ENCODE results near the gene CCSER1.
"Not testable (repeated sequence)": the region's sequence is repeated elsewhere in the genome, so short reads cannot be mapped to it uniquely, and the experiment has no call there.

CCSER1 gene

DNA sequence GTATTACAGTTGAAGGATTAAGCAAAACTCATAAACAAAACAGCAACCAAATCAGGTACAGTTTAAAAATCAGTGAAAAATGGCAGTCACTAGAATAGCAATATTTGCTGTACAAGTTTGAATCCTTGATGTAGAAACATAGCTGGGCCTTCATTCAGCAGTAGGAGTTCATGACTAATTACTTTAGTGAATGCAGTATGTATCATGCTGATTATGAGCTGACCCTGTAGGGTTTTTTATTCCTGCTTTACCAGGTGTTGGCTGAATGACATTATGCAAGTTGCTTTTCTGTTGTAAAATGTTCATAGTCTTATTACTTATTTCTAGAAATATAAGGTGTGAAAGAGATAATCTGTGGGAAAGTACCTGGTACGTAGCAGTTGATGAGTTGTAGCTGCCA lies 179.6 kb downstream of the CCSER1 start:
- no peak overlapping the region for H3K4me2 ChIP-seq (ENCODE audit: low read length)
- H3K4me3 ChIP-seq (ENCODE audit: low read depth, low read length, poor library complexity, severe bottlenecking), result no peak overlapping the region
- no peak overlapping the region for H3K27ac ChIP-seq (ENCODE audit: low read depth, low read length, poor library complexity, severe bottlenecking)
- H3K9me2 ChIP-seq (ENCODE audit: low read depth, low read length), result no peaks in the 10 kb centered on the region
- H3K36me3 ChIP-seq (ENCODE audit: insufficient read depth, low read length), result no peaks in the 10 kb centered on the region
- no peaks in the 10 kb centered on the region for H3F3A ChIP-seq (ENCODE audit: insufficient read depth, low read length)
- H3K27me3 ChIP-seq (ENCODE audit: insufficient read depth, low read length), result no peaks in the 10 kb centered on the region
- H4K20me1 ChIP-seq (ENCODE audit: insufficient read depth, low read length), result no peaks in the 10 kb centered on the region
- H3K79me2 ChIP-seq (ENCODE audit: insufficient read depth, low read length), result no peaks in the 10 kb centered on the region
- no peak overlapping the region for H3K9ac ChIP-seq (ENCODE audit: low read length)
- H3K9me3 ChIP-seq (ENCODE audit: low read length), result no peaks in the 10 kb centered on the region
- no peak for TF ChIP-seq EZH2 (IDR thresholded peaks at IDR 0.05; ENCODE audit: borderline replicate concordance, low read length)
- TF ChIP-seq, protein P1, sequence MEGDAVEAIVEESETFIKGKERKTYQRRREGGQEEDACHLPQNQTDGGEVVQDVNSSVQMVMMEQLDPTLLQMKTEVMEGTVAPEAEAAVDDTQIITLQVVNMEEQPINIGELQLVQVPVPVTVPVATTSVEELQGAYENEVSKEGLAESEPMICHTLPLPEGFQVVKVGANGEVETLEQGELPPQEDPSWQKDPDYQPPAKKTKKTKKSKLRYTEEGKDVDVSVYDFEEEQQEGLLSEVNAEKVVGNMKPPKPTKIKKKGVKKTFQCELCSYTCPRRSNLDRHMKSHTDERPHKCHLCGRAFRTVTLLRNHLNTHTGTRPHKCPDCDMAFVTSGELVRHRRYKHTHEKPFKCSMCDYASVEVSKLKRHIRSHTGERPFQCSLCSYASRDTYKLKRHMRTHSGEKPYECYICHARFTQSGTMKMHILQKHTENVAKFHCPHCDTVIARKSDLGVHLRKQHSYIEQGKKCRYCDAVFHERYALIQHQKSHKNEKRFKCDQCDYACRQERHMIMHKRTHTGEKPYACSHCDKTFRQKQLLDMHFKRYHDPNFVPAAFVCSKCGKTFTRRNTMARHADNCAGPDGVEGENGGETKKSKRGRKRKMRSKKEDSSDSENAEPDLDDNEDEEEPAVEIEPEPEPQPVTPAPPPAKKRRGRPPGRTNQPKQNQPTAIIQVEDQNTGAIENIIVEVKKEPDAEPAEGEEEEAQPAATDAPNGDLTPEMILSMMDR (IDR thresholded peaks at IDR 0.05; ENCODE audit: low read length), result no peak
- no peak overlapping the region for H2AFZ ChIP-seq (ENCODE audit: low read length)
- H3K4me1 ChIP-seq (ENCODE audit: insufficient read depth, low read length, severe bottlenecking), result no peaks in the 10 kb centered on the region

DNA sequence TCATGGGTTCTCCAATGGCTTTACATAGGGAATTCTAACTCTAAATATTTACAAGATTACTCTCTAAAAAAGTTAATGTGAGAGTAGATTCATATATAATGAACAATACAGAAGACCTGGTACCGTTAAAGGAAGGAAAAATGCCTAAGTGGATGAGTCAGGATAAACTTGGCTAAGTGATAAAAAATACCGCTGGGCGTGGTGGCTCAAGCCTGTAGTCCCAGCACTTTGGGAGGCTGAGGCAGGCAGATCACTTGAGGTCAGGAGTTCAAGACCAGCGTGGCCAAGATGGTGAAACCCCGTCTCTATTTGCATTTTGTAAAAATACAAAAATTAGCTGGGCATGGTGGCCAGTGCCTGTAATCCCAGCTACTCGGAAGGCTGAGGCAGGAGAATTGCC lies 189.9 kb downstream of the CCSER1 start:
- not testable (repeated sequence) for H3K9ac ChIP-seq (ENCODE audit: low read length); H3K9me3 ChIP-seq (ENCODE audit: low read length); H3K9me2 ChIP-seq (ENCODE audit: low read depth, low read length); H3K79me2 ChIP-seq (ENCODE audit: insufficient read depth, low read length); H3K27me3 ChIP-seq (ENCODE audit: insufficient read depth, low read length); H3K27ac ChIP-seq (ENCODE audit: low read depth, low read length, poor library complexity, severe bottlenecking); H4K20me1 ChIP-seq (ENCODE audit: insufficient read depth, low read length); H3F3A ChIP-seq (ENCODE audit: insufficient read depth, low read length); H2AFZ ChIP-seq (ENCODE audit: low read length); H3K4me3 ChIP-seq (ENCODE audit: low read depth, low read length, poor library complexity, severe bottlenecking); H3K4me2 ChIP-seq (ENCODE audit: low read length); H3K36me3 ChIP-seq (ENCODE audit: insufficient read depth, low read length); H3K4me1 ChIP-seq (ENCODE audit: insufficient read depth, low read length, severe bottlenecking)

DNA sequence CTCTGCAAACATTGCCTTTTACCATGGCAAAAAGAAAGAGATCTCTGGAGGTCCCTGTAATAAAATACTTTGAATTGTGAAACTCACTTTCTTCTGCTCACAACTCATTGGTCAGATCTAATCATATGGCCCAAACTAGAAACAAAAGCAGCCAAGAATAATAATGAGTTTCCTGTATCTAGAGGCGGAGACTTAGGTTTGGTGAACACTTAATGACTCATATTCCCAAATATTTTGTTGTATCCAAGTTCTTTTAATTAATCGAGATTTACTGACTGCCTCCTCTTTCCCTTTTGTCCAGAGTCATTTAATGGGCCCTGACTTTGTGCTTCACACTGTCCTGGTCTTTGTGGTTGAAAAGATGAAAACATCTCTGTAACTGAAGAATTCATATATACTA lies 190.6 kb downstream of the CCSER1 start:
- no peaks in the 10 kb centered on the region for H3K27me3 ChIP-seq (ENCODE audit: insufficient read depth, low read length)
- no peaks in the 10 kb centered on the region for H4K20me1 ChIP-seq (ENCODE audit: insufficient read depth, low read length)
- H3K9me3 ChIP-seq (ENCODE audit: low read length), result no peaks in the 10 kb centered on the region
- no peaks in the 10 kb centered on the region for H3K4me1 ChIP-seq (ENCODE audit: insufficient read depth, low read length, severe bottlenecking)
- no peaks in the 10 kb centered on the region for H3K9me2 ChIP-seq (ENCODE audit: low read depth, low read length)
- no peak overlapping the region for H2AFZ ChIP-seq (ENCODE audit: low read length)
- no peak overlapping the region for H3K27ac ChIP-seq (ENCODE audit: low read depth, low read length, poor library complexity, severe bottlenecking)
- no peaks in the 10 kb centered on the region for H3K79me2 ChIP-seq (ENCODE audit: insufficient read depth, low read length)
- no peak overlapping the region for H3K4me2 ChIP-seq (ENCODE audit: low read length)
- H3K4me3 ChIP-seq (ENCODE audit: low read depth, low read length, poor library complexity, severe bottlenecking), result no peak overlapping the region
- TF ChIP-seq, protein P1 (IDR thresholded peaks at IDR 0.05; ENCODE audit: low read length), result no peak
- no peak for TF ChIP-seq EZH2 (IDR thresholded peaks at IDR 0.05; ENCODE audit: borderline replicate concordance, low read length)
- no peaks in the 10 kb centered on the region for H3K36me3 ChIP-seq (ENCODE audit: insufficient read depth, low read length)
- no peak overlapping the region for H3K9ac ChIP-seq (ENCODE audit: low read length)
- no peaks in the 10 kb centered on the region for H3F3A ChIP-seq (ENCODE audit: insufficient read depth, low read length)

DNA sequence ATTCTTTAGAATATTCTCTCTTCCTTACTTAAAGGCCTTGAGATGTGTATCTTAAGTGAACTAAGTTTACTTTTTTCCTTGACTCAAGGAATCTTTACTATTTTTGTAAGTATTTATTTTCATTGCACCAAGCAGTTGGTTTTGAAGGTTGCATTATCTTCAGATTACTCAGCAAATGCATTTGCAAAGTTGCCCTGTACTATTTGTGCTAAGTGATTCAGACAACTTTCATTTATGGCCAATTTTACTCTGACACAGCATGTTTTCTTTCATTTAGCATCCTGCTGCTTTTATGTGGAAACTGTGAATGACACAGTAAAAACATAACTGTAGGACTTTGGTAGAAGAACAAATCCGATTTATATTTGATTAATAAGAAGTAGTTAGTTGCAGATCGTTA lies 191.0 kb downstream of the CCSER1 start:
- Histone ChIP-seq H3K4me2 (ENCODE audit: low read length) (no peak overlapping the region), H3K9me3 (ENCODE audit: low read length) (no peaks in the 10 kb centered on the region), H4K20me1 (ENCODE audit: insufficient read depth, low read length) (no peaks in the 10 kb centered on the region), H3K27ac (ENCODE audit: low read depth, low read length, poor library complexity, severe bottlenecking) (no peak overlapping the region), H3F3A (ENCODE audit: insufficient read depth, low read length) (no peaks in the 10 kb centered on the region), H2AFZ (ENCODE audit: low read length) (no peak overlapping the region), H3K4me3 (ENCODE audit: low read depth, low read length, poor library complexity, severe bottlenecking) (no peak overlapping the region), H3K79me2 (ENCODE audit: insufficient read depth, low read length) (no peaks in the 10 kb centered on the region), H3K36me3 (ENCODE audit: insufficient read depth, low read length) (no peaks in the 10 kb centered on the region), H3K9ac (ENCODE audit: low read length) (no peak overlapping the region), H3K27me3 (ENCODE audit: insufficient read depth, low read length) (no peaks in the 10 kb centered on the region), H3K4me1 (ENCODE audit: insufficient read depth, low read length, severe bottlenecking) (no peaks in the 10 kb centered on the region), H3K9me2 (ENCODE audit: low read depth, low read length) (no peaks in the 10 kb centered on the region)
- TF ChIP-seq, protein P1 (IDR thresholded peaks at IDR 0.05; ENCODE audit: low read length), result no peak
- TF ChIP-seq EZH2 (IDR thresholded peaks at IDR 0.05; ENCODE audit: borderline replicate concordance, low read length), result no peak

All from OCI-LY1 (cell line).